ENCODE measurements around the gene NELFA. TPM values are rescaled to one million over a fixed set of nuclear protein-coding genes. Genes with fewer than 3 reads are reported as not detected.
A peak's percentile ranks its signal among the peaks of the same experiment; 100 is the strongest.

Gene NELFA
- total RNA-seq, 1 donor from 2014 or later = 22.7 TPM

GRCh38 chr4:1985780-1986577 lies 22.8 kb downstream of the NELFA start:
- H3K27me3 ChIP-seq = no peaks in the 10 kb centered on the region
- ATAC-seq (no peak), DNase-seq (peak; percentile 56)
- no peak for TF ChIP-seq CTCF (IDR thresholded peaks at IDR 0.05)
- intact Hi-C loops (cut with DNase I) = no loop called here
- no peaks in the 10 kb centered on the region for H3K4me1 ChIP-seq
- H3K27ac ChIP-seq = no peak overlapping the region
- H3K4me3 ChIP-seq = no peak overlapping the region
- H3K9me3 ChIP-seq = no peaks in the 10 kb centered on the region
- H3K36me3 ChIP-seq = peaks cover 99% of the 10 kb centered on the region

- Histone ChIP-seq H3K4me1 (no peaks in the 10 kb centered on the region), H3K36me3 (peaks cover 97% of the 10 kb centered on the region), H3K27ac (no peak overlapping the region), H3K9me3 (no peaks in the 10 kb centered on the region), H3K27me3 (no peaks in the 10 kb centered on the region), H3K4me3 (no peak overlapping the region)
- DNase-seq (peak; percentile 61), ATAC-seq (no peak)
- no peak for TF ChIP-seq CTCF (IDR thresholded peaks at IDR 0.05)
- intact Hi-C loops (cut with DNase I) = no loop called here
Observed at GRCh38 chr4:1985294-1985693, 23.5 kb downstream of the NELFA start.

GRCh38 chr4:1984406-1985191 lies 24.2 kb downstream of the NELFA start:
- intact Hi-C loops (cut with DNase I) = no loop called here
- H3K27ac ChIP-seq = no peak overlapping the region

GRCh38 chr4:1983846-1984405 lies 24.8 kb downstream of the NELFA start:
- intact Hi-C loops (cut with DNase I) = no loop called here
- H3K9me3 ChIP-seq = no peaks in the 10 kb centered on the region
- H3K36me3 ChIP-seq = peaks cover 93% of the 10 kb centered on the region
- ATAC-seq (no peak), DNase-seq (peak; percentile 64)
- H3K27ac ChIP-seq = no peak overlapping the region
- H3K4me3 ChIP-seq = no peak overlapping the region
- H3K27me3 ChIP-seq = no peaks in the 10 kb centered on the region
- H3K4me1 ChIP-seq = no peaks in the 10 kb centered on the region
- TF ChIP-seq CTCF (IDR thresholded peaks at IDR 0.05) = no peak

More at GRCh38 chr4:1984406-1985191, 24.2 kb downstream of the NELFA start:
- H3K9me3 ChIP-seq = no peaks in the 10 kb centered on the region
- peaks cover 93% of the 10 kb centered on the region for H3K36me3 ChIP-seq
- ATAC-seq (no peak), DNase-seq (peak; percentile 59)
- no peaks in the 10 kb centered on the region for H3K27me3 ChIP-seq
- H3K4me3 ChIP-seq = no peak overlapping the region
- no peak for TF ChIP-seq CTCF (IDR thresholded peaks at IDR 0.05)
- no peaks in the 10 kb centered on the region for H3K4me1 ChIP-seq

GRCh38 chr4:1983053-1983845 lies 25.5 kb downstream of the NELFA start:
- no peak for ATAC-seq
- H3K36me3 ChIP-seq = peaks cover 93% of the 10 kb centered on the region

More at GRCh38 chr4:1983053-1983845, 25.5 kb downstream of the NELFA start:
- no peak for TF ChIP-seq CTCF (IDR thresholded peaks at IDR 0.05)
- Histone ChIP-seq H3K4me1 (no peaks in the 10 kb centered on the region), H3K4me3 (no peak overlapping the region), H3K27ac (no peak overlapping the region), H3K27me3 (no peaks in the 10 kb centered on the region), H3K9me3 (no peaks in the 10 kb centered on the region)
- DNase-seq = peak; percentile 21
- intact Hi-C loops (cut with DNase I) = no loop called here

All from upper lobe of right lung (tissue), 1 donor.